ENCODE data around the gene MSH5. TPM values are rescaled to one million over a fixed set of nuclear protein-coding genes. Genes with fewer than 3 reads are reported as not detected.

Gene MSH5
- total RNA-seq, 1 experiment from 2014 or later: 90.4 TPM

DNA sequence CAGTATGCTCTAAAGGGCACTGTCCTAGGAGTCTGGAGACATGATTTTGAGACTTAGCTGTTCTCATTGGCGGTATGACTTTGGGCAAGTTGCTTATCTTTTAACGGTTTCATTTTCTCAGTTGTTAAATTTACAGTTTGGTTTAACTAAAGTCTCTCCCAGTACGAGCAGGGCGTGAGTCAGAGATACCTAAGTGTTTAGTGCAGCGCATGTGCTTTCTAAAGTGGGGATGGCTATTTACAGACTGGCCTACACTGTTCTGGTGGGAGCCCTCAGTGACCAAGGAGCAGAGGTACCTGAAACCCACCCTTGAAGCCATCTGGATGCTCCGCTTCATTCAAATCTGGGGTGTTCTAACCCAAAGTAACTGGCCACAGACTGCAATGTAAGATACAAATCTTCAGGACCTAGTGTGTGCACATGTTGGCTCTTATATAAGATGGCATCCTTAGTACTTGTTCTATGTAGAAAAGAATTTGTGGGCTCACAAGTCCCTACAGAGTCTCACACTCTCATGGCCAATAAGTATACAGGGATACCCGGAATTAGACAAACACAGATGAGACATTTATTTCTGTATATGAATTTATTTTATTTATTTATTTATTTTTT, 10.7 kb downstream of the MSH5 start (continued):
- TF ChIP-seq, protein P1, sequence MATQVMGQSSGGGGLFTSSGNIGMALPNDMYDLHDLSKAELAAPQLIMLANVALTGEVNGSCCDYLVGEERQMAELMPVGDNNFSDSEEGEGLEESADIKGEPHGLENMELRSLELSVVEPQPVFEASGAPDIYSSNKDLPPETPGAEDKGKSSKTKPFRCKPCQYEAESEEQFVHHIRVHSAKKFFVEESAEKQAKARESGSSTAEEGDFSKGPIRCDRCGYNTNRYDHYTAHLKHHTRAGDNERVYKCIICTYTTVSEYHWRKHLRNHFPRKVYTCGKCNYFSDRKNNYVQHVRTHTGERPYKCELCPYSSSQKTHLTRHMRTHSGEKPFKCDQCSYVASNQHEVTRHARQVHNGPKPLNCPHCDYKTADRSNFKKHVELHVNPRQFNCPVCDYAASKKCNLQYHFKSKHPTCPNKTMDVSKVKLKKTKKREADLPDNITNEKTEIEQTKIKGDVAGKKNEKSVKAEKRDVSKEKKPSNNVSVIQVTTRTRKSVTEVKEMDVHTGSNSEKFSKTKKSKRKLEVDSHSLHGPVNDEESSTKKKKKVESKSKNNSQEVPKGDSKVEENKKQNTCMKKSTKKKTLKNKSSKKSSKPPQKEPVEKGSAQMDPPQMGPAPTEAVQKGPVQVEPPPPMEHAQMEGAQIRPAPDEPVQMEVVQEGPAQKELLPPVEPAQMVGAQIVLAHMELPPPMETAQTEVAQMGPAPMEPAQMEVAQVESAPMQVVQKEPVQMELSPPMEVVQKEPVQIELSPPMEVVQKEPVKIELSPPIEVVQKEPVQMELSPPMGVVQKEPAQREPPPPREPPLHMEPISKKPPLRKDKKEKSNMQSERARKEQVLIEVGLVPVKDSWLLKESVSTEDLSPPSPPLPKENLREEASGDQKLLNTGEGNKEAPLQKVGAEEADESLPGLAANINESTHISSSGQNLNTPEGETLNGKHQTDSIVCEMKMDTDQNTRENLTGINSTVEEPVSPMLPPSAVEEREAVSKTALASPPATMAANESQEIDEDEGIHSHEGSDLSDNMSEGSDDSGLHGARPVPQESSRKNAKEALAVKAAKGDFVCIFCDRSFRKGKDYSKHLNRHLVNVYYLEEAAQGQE (IDR thresholded peaks at IDR 0.05; ENCODE audit: low read depth): no peak
- TF ChIP-seq EZH2 (IDR thresholded peaks at IDR 0.05): no peak

DNA sequence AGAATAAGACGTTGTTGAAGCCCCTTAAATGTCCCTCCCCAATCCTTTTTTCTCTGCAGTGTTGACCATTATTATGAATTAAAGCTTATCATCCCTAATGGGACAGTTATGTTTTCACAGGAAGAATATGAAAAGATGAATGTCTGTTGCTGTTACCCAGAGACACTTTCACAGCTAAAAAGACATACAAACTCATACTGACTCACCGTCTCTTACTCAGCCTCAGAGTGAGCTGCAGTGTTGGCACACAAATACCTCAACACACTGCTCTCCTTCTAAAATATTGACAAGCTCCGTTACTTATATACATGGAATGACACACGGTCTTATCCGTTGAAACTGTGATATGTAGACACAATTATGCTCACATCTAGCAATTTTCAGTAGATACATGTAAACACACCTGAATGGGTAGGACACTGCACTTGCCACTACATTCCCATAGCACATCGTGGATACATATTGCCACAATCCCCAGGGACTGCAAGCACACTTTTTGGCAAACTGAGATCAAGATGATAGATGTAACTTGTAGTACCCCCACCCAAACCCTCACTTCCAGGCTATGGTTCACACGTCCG, 13.0 kb downstream of the MSH5 start:
- H3K27ac ChIP-seq (ENCODE audit: low read depth, low read length): no peak overlapping the region
- DNase-seq (ENCODE audit: low read depth, low spot score): no peak

More for the DNA sequence above, 13.0 kb downstream of the MSH5 start:
- Histone ChIP-seq H3K36me3 (ENCODE audit: control insufficient read depth in 1 of 2, insufficient read depth in 2 of 2, low read length in 2 of 2) (peaks cover 2 to 8% of the 10 kb centered on the region in 2 experiments; a peak in 3 of 4 replicates), H3K27me3 (ENCODE audit: insufficient read depth, low read length) (no peaks in the 10 kb centered on the region), H3K9me2 (ENCODE audit: insufficient read depth) (no peaks in the 10 kb centered on the region), H3K4me1 (ENCODE audit: control insufficient read depth in 1 of 2, insufficient read depth in 2 of 2, low read length in 2 of 2) (no peaks in the 10 kb centered on the region), H3K9ac (ENCODE audit: low read length) (no peak overlapping the region), H3K79me2 (ENCODE audit: insufficient read depth, low read length) (no peaks in the 10 kb centered on the region), H2AFZ (ENCODE audit: low read depth, low read length, poor library complexity, severe bottlenecking) (no peak overlapping the region), H3K4me3 (replicated peaks in 1 of 2; ENCODE audit: low read depth in 1 of 2, low read length in 2 of 2) (no peak overlapping the region), H4K20me1 (ENCODE audit: insufficient read depth) (no peaks in the 10 kb centered on the region), H3K9me3 (ENCODE audit: control insufficient read depth in 1 of 2, insufficient read depth in 1 of 2, low read depth in 1 of 2, low read length in 2 of 2) (no peaks in the 10 kb centered on the region), H3K4me2 (ENCODE audit: low read length) (no peak overlapping the region)
- ATAC-seq: peak; percentile 48; the same call in 1 of the 2 replicates
- ChIA-PET POLR2A (interaction anchor here (1.0 kb wide), 1 partner anchor 16 kb away, joined by 4 read pairs; the partner anchor contains the start of gene CLIC1), CTCF (interaction anchor here (1.0 kb wide), 1 partner anchor 17 kb away, joined by 4 read pairs; no protein-coding TSS in a partner anchor), RAD21 (ENCODE audit: low non-redundant PET in 1 of 2, low total read pairs in 2 of 2, uncharacterized antibody in 2 of 2, unreplicated experiment in 2 of 2) (no interaction called here)
- intact Hi-C loops (cut with micrococcal nuclease): no loop called here
- TF ChIP-seq TCF7L2 (IDR thresholded peaks at IDR 0.05; ENCODE audit: borderline replicate concordance, extremely low read depth, insufficient read depth, insufficient read length) (no peak), CBX3 (IDR thresholded peaks at IDR 0.05; ENCODE audit: low read depth) (no peak), EGR1 (IDR thresholded peaks at IDR 0.05; ENCODE audit: low read depth) (no peak), FOSL1 (IDR thresholded peaks at IDR 0.05; ENCODE audit: low read depth) (no peak), RAD21 (IDR thresholded peaks at IDR 0.05; ENCODE audit: low read depth) (no peak)
- no TSS peak for BruUV-seq (replicated peaks)

Measured in HCT116 (cell line).